ENCODE data around the gene DOCK9. TPM values are rescaled to one million over a fixed set of nuclear protein-coding genes. Genes with fewer than 3 reads are reported as not detected.

Gene DOCK9
- total and polyA plus RNA-seq, 9 donors: 31.0 to 75.3 (median 45.4) TPM

DNA sequence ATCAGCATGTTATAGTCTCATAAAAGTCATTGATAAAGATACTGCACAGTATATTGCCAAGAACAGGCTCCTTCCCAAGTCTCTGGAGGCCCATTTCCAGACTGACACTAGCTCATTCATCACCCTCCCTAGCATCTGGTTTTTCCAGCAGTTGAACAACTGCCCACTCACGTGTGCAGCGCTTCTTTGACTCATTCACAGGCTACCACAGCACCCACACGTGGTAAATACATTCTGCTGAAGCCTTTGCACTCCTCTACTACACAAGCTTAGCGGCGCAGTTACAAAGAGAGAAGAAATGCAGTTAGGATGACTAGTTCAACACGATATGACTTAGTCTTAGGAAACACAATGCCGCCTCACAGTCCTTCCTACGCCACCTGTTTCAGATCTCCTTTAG lies 87.7 kb downstream of the DOCK9 start:
- intact Hi-C loops (cut with DNase I): loop anchor here in 1 of 4 donors (10.0 kb wide), 1 partner anchor 145 kb away; no protein-coding TSS in a partner anchor
- no peak overlapping the region for H3K4me3 ChIP-seq
- TF ChIP-seq, protein P1, sequence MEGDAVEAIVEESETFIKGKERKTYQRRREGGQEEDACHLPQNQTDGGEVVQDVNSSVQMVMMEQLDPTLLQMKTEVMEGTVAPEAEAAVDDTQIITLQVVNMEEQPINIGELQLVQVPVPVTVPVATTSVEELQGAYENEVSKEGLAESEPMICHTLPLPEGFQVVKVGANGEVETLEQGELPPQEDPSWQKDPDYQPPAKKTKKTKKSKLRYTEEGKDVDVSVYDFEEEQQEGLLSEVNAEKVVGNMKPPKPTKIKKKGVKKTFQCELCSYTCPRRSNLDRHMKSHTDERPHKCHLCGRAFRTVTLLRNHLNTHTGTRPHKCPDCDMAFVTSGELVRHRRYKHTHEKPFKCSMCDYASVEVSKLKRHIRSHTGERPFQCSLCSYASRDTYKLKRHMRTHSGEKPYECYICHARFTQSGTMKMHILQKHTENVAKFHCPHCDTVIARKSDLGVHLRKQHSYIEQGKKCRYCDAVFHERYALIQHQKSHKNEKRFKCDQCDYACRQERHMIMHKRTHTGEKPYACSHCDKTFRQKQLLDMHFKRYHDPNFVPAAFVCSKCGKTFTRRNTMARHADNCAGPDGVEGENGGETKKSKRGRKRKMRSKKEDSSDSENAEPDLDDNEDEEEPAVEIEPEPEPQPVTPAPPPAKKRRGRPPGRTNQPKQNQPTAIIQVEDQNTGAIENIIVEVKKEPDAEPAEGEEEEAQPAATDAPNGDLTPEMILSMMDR (IDR thresholded peaks at IDR 0.05): no peak
- TF ChIP-seq POLR2A (IDR thresholded peaks at IDR 0.05): no peak
- no peak for TF ChIP-seq EP300 (IDR thresholded peaks at IDR 0.05)
- 63 to 78% (median 71%) methylated on average over 8 of the region's 8 CpGs for WGBS, 3 donors
- H3K36me3 ChIP-seq: no peaks in the 10 kb centered on the region
- H3K27me3 ChIP-seq: no peaks in the 10 kb centered on the region
- no peak for DNase-seq
- no peaks in the 10 kb centered on the region for H3K9me3 ChIP-seq
- no peak overlapping the region for H3K27ac ChIP-seq
- no peaks in the 10 kb centered on the region for H3K4me1 ChIP-seq (ENCODE audit: insufficient read depth)

DNA sequence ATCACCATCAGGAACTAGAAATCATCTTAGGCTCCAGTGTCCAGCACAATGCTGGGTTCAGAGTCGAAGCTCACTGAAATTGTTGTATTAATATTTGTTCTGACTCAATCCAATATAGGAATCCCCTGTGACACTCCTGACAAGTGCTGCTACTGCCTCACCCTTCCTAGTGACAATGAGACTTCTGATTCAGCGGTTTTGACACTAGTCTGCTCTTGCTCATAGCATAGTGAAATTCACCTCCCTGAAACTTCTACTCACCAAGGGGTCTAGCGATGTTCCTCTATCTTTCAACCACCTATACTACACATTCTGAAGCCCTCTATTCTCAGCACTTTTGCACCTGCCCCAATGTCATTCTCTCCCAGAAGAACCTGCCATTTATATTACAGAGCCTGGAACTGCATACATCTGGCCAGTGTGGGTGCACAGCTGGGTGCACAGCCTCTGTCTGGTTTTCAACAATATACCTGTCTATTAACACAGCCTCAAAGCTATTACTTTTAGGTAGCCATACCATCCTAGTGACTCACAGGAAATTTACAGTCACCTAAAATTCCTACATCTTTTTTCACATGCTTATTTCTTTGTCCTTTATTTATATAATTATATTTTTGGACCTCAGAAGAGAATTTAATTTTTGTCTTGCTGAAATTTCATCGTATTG lies 88.3 kb downstream of the DOCK9 start:
- no peak overlapping the region for H3K27ac ChIP-seq

GRCh38 chr13:98888890-98889279 lies 89.0 kb downstream of the DOCK9 start:
- 51 to 64% (median 53%) methylated on average over 3 of the region's 3 CpGs for WGBS, 3 donors
- no peaks in the 10 kb centered on the region for H3K36me3 ChIP-seq
- DNase-seq: no peak
- no peak overlapping the region for H3K4me3 ChIP-seq
- H3K27ac ChIP-seq: no peak overlapping the region
- TF ChIP-seq POLR2A (IDR thresholded peaks at IDR 0.05) (no peak), EP300 (IDR thresholded peaks at IDR 0.05) (no peak)
- intact Hi-C loops (cut with DNase I): no loop called here
- no peaks in the 10 kb centered on the region for H3K9me3 ChIP-seq
- no peaks in the 10 kb centered on the region for H3K27me3 ChIP-seq
- no peaks in the 10 kb centered on the region for H3K4me1 ChIP-seq (ENCODE audit: insufficient read depth)

More for the DNA sequence above, 88.3 kb downstream of the DOCK9 start:
- Histone ChIP-seq H3K9me3 (no peaks in the 10 kb centered on the region), H3K4me1 (ENCODE audit: insufficient read depth) (no peaks in the 10 kb centered on the region), H3K27me3 (no peaks in the 10 kb centered on the region), H3K36me3 (no peaks in the 10 kb centered on the region), H3K4me3 (no peak overlapping the region)
- TF ChIP-seq POLR2A (IDR thresholded peaks at IDR 0.05) (no peak), EP300 (IDR thresholded peaks at IDR 0.05) (no peak)
- TF ChIP-seq, protein P1 (IDR thresholded peaks at IDR 0.05): no peak
- DNase-seq: no peak
- intact Hi-C loops (cut with DNase I): loop anchor here in 1 of 4 donors (10.0 kb wide), 1 partner anchor 145 kb away; no protein-coding TSS in a partner anchor
- 87 to 92% (median 89%) methylated on average over 4 of the region's 4 CpGs for WGBS, 3 donors

GRCh38 chr13:98888222-98888889 lies 89.5 kb downstream of the DOCK9 start:
- Histone ChIP-seq H3K4me3 (no peak overlapping the region), H3K27me3 (no peaks in the 10 kb centered on the region), H3K9me3 (no peaks in the 10 kb centered on the region), H3K27ac (no peak overlapping the region), H3K36me3 (no peaks in the 10 kb centered on the region), H3K4me1 (ENCODE audit: insufficient read depth) (no peaks in the 10 kb centered on the region)
- TF ChIP-seq EP300 (IDR thresholded peaks at IDR 0.05): no peak
- no peak for TF ChIP-seq POLR2A (IDR thresholded peaks at IDR 0.05)
- TF ChIP-seq, protein P1 (IDR thresholded peaks at IDR 0.05): no peak
- DNase-seq: no peak
- WGBS, 3 donors: 61 to 72% (median 69%) methylated on average over 6 of the region's 6 CpGs
- intact Hi-C loops (cut with DNase I): no loop called here

All from ovary (tissue), 9 donors.